Esophagus muscularis mucosa (tissue), 4 donors: ENCODE results near the gene CTNNA1.

Experiments
- EP300 ChIP-seq: sonication (generic); formaldehyde crosslinking; IDR thresholded peaks from one replicate; pipeline ENCODE4 v1.6.1; 2017; ENCODE audit warnings: antibody characterized with exemption
- POLR2A ChIP-seq: fragments of 450-650 bp; IDR thresholded peaks from one replicate; pipeline ENCODE4 v1.6.1; 2017; ENCODE audit warnings: antibody characterized with exemption, moderate library complexity, mild to moderate bottlenecking, low read depth
- TF ChIP-seq, protein P1 (sequence below), 3 experiments: fragments of 200-600 bp in 2 of 3; fragments of 450-650 bp in 1 of 3; sonication (generic) in 2 of 3; IDR thresholded peaks; one replicate each; pipeline ENCODE4 v1.5.1; 2017 to 2019; ENCODE audit warnings: antibody characterized with exemption in 3 of 3, mild to moderate bottlenecking in 2 of 3, moderate library complexity in 1 of 3

DNA sequence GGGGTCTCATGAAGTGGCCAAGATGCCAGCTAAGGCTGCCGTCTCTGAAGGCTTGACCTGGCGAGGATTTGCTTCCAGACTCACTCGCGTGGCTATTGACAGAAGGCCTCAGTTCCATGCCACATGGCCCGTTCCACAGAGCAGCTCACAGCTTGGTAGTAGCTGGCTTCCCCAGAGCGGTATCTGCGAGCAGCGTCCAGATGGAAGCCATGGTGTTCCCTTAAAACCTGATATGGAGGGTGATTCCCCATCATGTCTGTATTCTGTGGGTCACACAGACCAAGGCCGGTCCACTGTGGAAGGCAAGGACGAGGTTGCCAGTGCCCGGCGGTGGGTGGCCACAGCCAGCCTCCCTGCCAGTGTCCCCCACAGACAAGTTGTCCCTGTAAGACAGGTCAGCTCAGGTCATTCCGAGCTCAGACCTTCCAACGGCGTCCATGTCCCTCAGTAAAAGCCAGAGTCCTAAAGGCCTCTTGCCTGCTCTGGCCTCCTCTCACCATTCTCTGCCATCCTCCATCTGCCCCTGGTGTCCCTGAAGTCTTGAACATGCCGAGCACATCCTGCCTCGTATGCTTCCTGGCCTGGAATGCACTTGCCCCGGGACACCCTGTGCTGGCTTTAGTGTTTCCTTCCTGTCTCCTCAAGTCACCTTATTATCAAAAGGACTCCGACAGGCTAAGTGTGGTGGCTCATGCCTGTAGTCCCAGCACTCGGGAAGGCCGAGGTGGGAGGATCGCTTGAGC, 183.2 kb downstream of the CTNNA1 start:
- TF ChIP-seq EP300 (no peak), POLR2A (no peak)
- TF ChIP-seq, protein P1, sequence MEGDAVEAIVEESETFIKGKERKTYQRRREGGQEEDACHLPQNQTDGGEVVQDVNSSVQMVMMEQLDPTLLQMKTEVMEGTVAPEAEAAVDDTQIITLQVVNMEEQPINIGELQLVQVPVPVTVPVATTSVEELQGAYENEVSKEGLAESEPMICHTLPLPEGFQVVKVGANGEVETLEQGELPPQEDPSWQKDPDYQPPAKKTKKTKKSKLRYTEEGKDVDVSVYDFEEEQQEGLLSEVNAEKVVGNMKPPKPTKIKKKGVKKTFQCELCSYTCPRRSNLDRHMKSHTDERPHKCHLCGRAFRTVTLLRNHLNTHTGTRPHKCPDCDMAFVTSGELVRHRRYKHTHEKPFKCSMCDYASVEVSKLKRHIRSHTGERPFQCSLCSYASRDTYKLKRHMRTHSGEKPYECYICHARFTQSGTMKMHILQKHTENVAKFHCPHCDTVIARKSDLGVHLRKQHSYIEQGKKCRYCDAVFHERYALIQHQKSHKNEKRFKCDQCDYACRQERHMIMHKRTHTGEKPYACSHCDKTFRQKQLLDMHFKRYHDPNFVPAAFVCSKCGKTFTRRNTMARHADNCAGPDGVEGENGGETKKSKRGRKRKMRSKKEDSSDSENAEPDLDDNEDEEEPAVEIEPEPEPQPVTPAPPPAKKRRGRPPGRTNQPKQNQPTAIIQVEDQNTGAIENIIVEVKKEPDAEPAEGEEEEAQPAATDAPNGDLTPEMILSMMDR (IDR thresholded peaks at IDR 0.05) = no peak
